HEK293 (cell line): ENCODE data around the gene CTSA.

ENCODE experiments used
- CTCF ChIA-PET: fragments of 350-600 bp; formaldehyde crosslinking; extraction: SDS; loops from one replicate; lab custom pipeline; 2021; ENCODE audit warnings: antibody characterized with exemption; lab: Yijun Ruan, JAX
- POLR2A ChIA-PET: fragments of 300-600 bp; formaldehyde crosslinking; extraction: SDS; loops from one replicate; lab custom pipeline; 2020; ENCODE audit warnings: antibody characterized with exemption, inconsistent platforms; lab: Yijun Ruan, JAX
- H3K27ac ChIP-seq: fragments of 200-500 bp; sonication (Bioruptor generic); 2 replicates; pipeline ENCODE4 v1.5.1; 2014; ENCODE audit warnings: low read depth, low read length, control low read depth, inconsistent platforms; ENCODE audit errors: extremely low read depth
- H3K36me3 ChIP-seq, 2 experiments: fragments of 200-500 bp in 1 of 2; sonication (Bioruptor generic) in 1 of 2; 1 replicate in 1 of 2; 2 replicates in 1 of 2; pipeline ENCODE4 v1.5.1; 2014 to 2017; ENCODE audit warnings: inconsistent platforms in 2 of 2, low read length in 2 of 2; ENCODE audit not compliant: control insufficient read depth in 2 of 2, insufficient read depth in 1 of 2
- H3K4me1 ChIP-seq: fragments of 200-500 bp; sonication (Bioruptor generic); 2 replicates; pipeline ENCODE4 v1.5.1; 2014; ENCODE audit warnings: mild to moderate bottlenecking, low read length, inconsistent platforms; ENCODE audit not compliant: control insufficient read depth, insufficient read depth
- H3K4me3 ChIP-seq: 2 replicates; pipeline ENCODE4 v1.5.1; 2011; ENCODE audit warnings: low read depth, mild to moderate bottlenecking, control low read depth, low read length, moderate library complexity
- H3K9me3 ChIP-seq: fragments of 200-500 bp; sonication (Bioruptor generic); 2 replicates; pipeline ENCODE4 v1.5.1; 2014; ENCODE audit warnings: low read depth, low read length, inconsistent platforms; ENCODE audit not compliant: control insufficient read depth, insufficient read depth
- GLIS2 ChIP-seq: fragments of 450-650 bp; formaldehyde crosslinking; IDR thresholded peaks from 2 replicates; pipeline ENCODE4 v1.5.1; 2016; ENCODE audit warnings: missing biosample characterization, missing genetic modification characterization
- KLF1 ChIP-seq: fragments of 450-650 bp; formaldehyde crosslinking; IDR thresholded peaks from 2 replicates; pipeline ENCODE4 v1.5.1; 2016; ENCODE audit warnings: missing biosample characterization, missing genetic modification characterization
- PRDM10 ChIP-seq: fragments of 450-650 bp; formaldehyde crosslinking; IDR thresholded peaks from 2 replicates; pipeline ENCODE4 v1.5.1; 2016; ENCODE audit warnings: missing biosample characterization, missing genetic modification characterization
- PRDM4 ChIP-seq: fragments of 450-650 bp; formaldehyde crosslinking; IDR thresholded peaks from 2 replicates; pipeline ENCODE4 v1.5.1; 2017; ENCODE audit warnings: missing biosample characterization, missing genetic modification characterization
- ZFP41 ChIP-seq: fragments of 450-650 bp; formaldehyde crosslinking; IDR thresholded peaks from 2 replicates; pipeline ENCODE4 v1.5.1; 2016; ENCODE audit warnings: missing biosample characterization, missing genetic modification characterization, borderline replicate concordance
- ZNF121 ChIP-seq: fragments of 450-650 bp; formaldehyde crosslinking; IDR thresholded peaks from 2 replicates; pipeline ENCODE4 v1.5.1; 2016; ENCODE audit warnings: missing biosample characterization, missing genetic modification characterization
- ZNF132 ChIP-seq: fragments of 450-650 bp; formaldehyde crosslinking; IDR thresholded peaks from 2 replicates; pipeline ENCODE4 v1.5.1; 2017; ENCODE audit warnings: missing biosample characterization, missing genetic modification characterization, borderline replicate concordance
- ZNF169 ChIP-seq: fragments of 450-650 bp; formaldehyde crosslinking; IDR thresholded peaks from 2 replicates; pipeline ENCODE4 v1.5.1; 2016; ENCODE audit warnings: missing biosample characterization, missing genetic modification characterization
- ZNF202 ChIP-seq: fragments of 450-650 bp; formaldehyde crosslinking; IDR thresholded peaks from 2 replicates; pipeline ENCODE4 v1.5.1; 2016; ENCODE audit warnings: missing biosample characterization, missing genetic modification characterization, borderline replicate concordance
- ZNF214 ChIP-seq: fragments of 450-650 bp; formaldehyde crosslinking; IDR thresholded peaks from 2 replicates; pipeline ENCODE4 v1.5.1; 2017; ENCODE audit warnings: missing biosample characterization, mild to moderate bottlenecking, missing genetic modification characterization, borderline replicate concordance
- ZNF24 ChIP-seq: fragments of 450-650 bp; formaldehyde crosslinking; IDR thresholded peaks from 2 replicates; pipeline ENCODE4 v1.5.1; 2016; ENCODE audit warnings: missing biosample characterization, missing genetic modification characterization
- ZNF354C ChIP-seq: fragments of 450-650 bp; formaldehyde crosslinking; IDR thresholded peaks from 2 replicates; pipeline ENCODE4 v1.5.1; 2016; ENCODE audit warnings: missing biosample characterization, missing genetic modification characterization, low read depth, borderline replicate concordance
- ZNF398 ChIP-seq: fragments of 450-650 bp; formaldehyde crosslinking; IDR thresholded peaks from 2 replicates; pipeline ENCODE4 v1.5.1; 2017; ENCODE audit warnings: missing biosample characterization, missing genetic modification characterization
- ZNF433 ChIP-seq: fragments of 450-650 bp; formaldehyde crosslinking; IDR thresholded peaks from 2 replicates; pipeline ENCODE4 v1.5.1; 2016; ENCODE audit warnings: missing biosample characterization, missing genetic modification characterization, low read depth
- ZNF501 ChIP-seq: fragments of 450-650 bp; formaldehyde crosslinking; IDR thresholded peaks from 2 replicates; pipeline ENCODE4 v1.5.1; 2016; ENCODE audit warnings: missing biosample characterization, missing genetic modification characterization
- ZNF510 ChIP-seq: fragments of 450-650 bp; formaldehyde crosslinking; IDR thresholded peaks from 2 replicates; pipeline ENCODE4 v1.5.1; 2018; ENCODE audit warnings: mild to moderate bottlenecking, missing genetic modification characterization, missing biosample characterization; ENCODE audit not compliant: insufficient replicate concordance
- ZNF521 ChIP-seq: fragments of 450-650 bp; formaldehyde crosslinking; IDR thresholded peaks from 2 replicates; pipeline ENCODE4 v1.5.1; 2017; ENCODE audit warnings: missing biosample characterization, mild to moderate bottlenecking, missing genetic modification characterization
- ZNF670 ChIP-seq: fragments of 450-650 bp; formaldehyde crosslinking; IDR thresholded peaks from 2 replicates; pipeline ENCODE4 v1.5.1; 2016; ENCODE audit warnings: missing biosample characterization, missing genetic modification characterization, low read depth
- ZNF704 ChIP-seq: fragments of 450-650 bp; formaldehyde crosslinking; IDR thresholded peaks from 2 replicates; pipeline ENCODE4 v1.5.1; 2016; ENCODE audit warnings: missing biosample characterization, missing genetic modification characterization
- ZNF768 ChIP-seq: fragments of 450-650 bp; formaldehyde crosslinking; IDR thresholded peaks from 2 replicates; pipeline ENCODE4 v1.5.1; 2018; ENCODE audit warnings: missing biosample characterization, mild to moderate bottlenecking, missing genetic modification characterization
- ZNF792 ChIP-seq: fragments of 450-650 bp; formaldehyde crosslinking; IDR thresholded peaks from 2 replicates; pipeline ENCODE4 v1.5.1; 2016; ENCODE audit warnings: missing biosample characterization, missing genetic modification characterization
- ZSCAN16 ChIP-seq: fragments of 450-650 bp; formaldehyde crosslinking; IDR thresholded peaks from 2 replicates; pipeline ENCODE4 v1.5.1; 2016; ENCODE audit warnings: missing biosample characterization, missing genetic modification characterization
- ZSCAN30 ChIP-seq: fragments of 450-650 bp; IDR thresholded peaks from 2 replicates; pipeline ENCODE4 v1.5.1; 2018; ENCODE audit warnings: missing biosample characterization, mild to moderate bottlenecking, missing genetic modification characterization, moderate library complexity

Gene CTSA

GRCh38 chr20:45850926-45851325 is 40.2 kb upstream of the CTSA start:
- Histone ChIP-seq H3K27ac (no peak overlapping the region), H3K4me3 (no peak overlapping the region), H3K4me1 (no peaks in the 10 kb centered on the region), H3K36me3 (peaks cover 2 to 55% of the 10 kb centered on the region in 2 experiments; a peak in 2 of 3 replicates)
- POLR2A ChIA-PET = interaction anchor here (0.7 kb wide), 1 partner anchor 83 kb away, joined by 3 read pairs; no protein-coding TSS in a partner anchor
- TF ChIP-seq ZNF132 (no peak), KLF1 (tag by site-specific recombination) (no peak), PRDM4 (tag by site-specific recombination) (no peak), ZNF768 (tag by site-specific recombination) (no peak), ZNF202 (tag by site-specific recombination) (no peak), ZNF510 (no peak), ZNF521 (tag by site-specific recombination) (no peak), ZNF354C (no peak), ZNF169 (tag by site-specific recombination) (no peak), GLIS2 (tag by site-specific recombination) (no peak), ZNF704 (tag by site-specific recombination) (no peak), ZNF398 (no peak), ZSCAN16 (no peak)
- TF ChIP-seq, all 188 proteins: peak for 0
- no peaks in the 10 kb centered on the region for H3K9me3 ChIP-seq
- CTCF ChIA-PET = interaction anchor here (0.6 kb wide), 2 partner anchors 19 to 119 kb away, joined by 3 to 4 read pairs; no protein-coding TSS in a partner anchor

- H3K4me1 ChIP-seq = no peaks in the 10 kb centered on the region
- no peak overlapping the region for H3K4me3 ChIP-seq
- H3K27ac ChIP-seq = no peak overlapping the region
- no peak for TF ChIP-seq ZNF24
- no peak for TF ChIP-seq PRDM10 (tag by site-specific recombination)
- no peak for TF ChIP-seq ZFP41 (tag by site-specific recombination)
- TF ChIP-seq ZNF670 (tag by site-specific recombination) = no peak
- no peak for TF ChIP-seq ZSCAN30 (tag by site-specific recombination)
- no peak for TF ChIP-seq ZNF214 (tag by site-specific recombination)
- TF ChIP-seq ZNF121 = no peak
- no peak for TF ChIP-seq ZNF501 (tag by site-specific recombination)
- TF ChIP-seq ZNF792 = no peak
- TF ChIP-seq ZNF433 = no peak
- TF ChIP-seq, all 188 proteins: peak for 0
- CTCF ChIA-PET = interaction anchor here (0.6 kb wide), 2 partner anchors 19 to 119 kb away, joined by 3 to 4 read pairs; no protein-coding TSS in a partner anchor
- Histone ChIP-seq H3K36me3 (peaks cover 0 to 49% of the 10 kb centered on the region in 2 experiments; a peak in 2 of 3 replicates), H3K9me3 (no peaks in the 10 kb centered on the region)
- POLR2A ChIA-PET = no interaction called here
Measured at GRCh38 chr20:45851501-45851900, 39.6 kb upstream of the CTSA start.
